HepG2 (cell line): ENCODE measurements around the gene PKLR. TPM values are rescaled to one million over a fixed set of nuclear protein-coding genes. Genes with fewer than 3 reads are reported as not detected.

Experiments
- ARID5B ChIP-seq: IDR thresholded peaks from 2 replicates; pipeline ENCODE4 v1.4.0; 2020; ENCODE audit warnings: mild to moderate bottlenecking, missing genetic modification reagents
- HDAC6 ChIP-seq: fragments of 200-600 bp; sonication (generic); IDR thresholded peaks from 2 replicates; pipeline ENCODE4 v1.7.0; 2017; ENCODE audit warnings: mild to moderate bottlenecking, antibody characterized with exemption, low read length, low read depth
- KDM2A ChIP-seq: sonication (generic); formaldehyde crosslinking; IDR thresholded peaks from 2 replicates; pipeline ENCODE4 v1.4.0; 2020; ENCODE audit warnings: low read depth, missing genetic modification reagents, borderline replicate concordance
- MBD4 ChIP-seq: IDR thresholded peaks from 2 replicates; pipeline ENCODE4 v1.6.1; 2012; ENCODE audit warnings: low read length, inconsistent platforms, borderline replicate concordance
- REXO4 ChIP-seq: sonication (generic); formaldehyde crosslinking; IDR thresholded peaks from 2 replicates; pipeline ENCODE4 v1.8.0; 2022; ENCODE audit warnings: missing genetic modification reagents, mild to moderate bottlenecking, borderline replicate concordance
- TCF7 ChIP-seq: sonication (generic); IDR thresholded peaks from 2 replicates; pipeline ENCODE4 v1.6.1; 2016; ENCODE audit warnings: antibody characterized with exemption, low read depth
- ZBTB20 ChIP-seq: sonication (generic); formaldehyde crosslinking; IDR thresholded peaks from 2 replicates; pipeline ENCODE4 v1.8.1; 2023; ENCODE audit warnings: missing genetic modification reagents, low read depth, mild to moderate bottlenecking, borderline replicate concordance
- ZNF205 ChIP-seq: IDR thresholded peaks from 2 replicates; pipeline ENCODE4 v1.6.1; 2018; ENCODE audit warnings: missing biosample characterization, missing genetic modification reagents
- ZNF275 ChIP-seq: sonication (generic); formaldehyde crosslinking; IDR thresholded peaks from 2 replicates; pipeline ENCODE4 v1.8.0; 2022; ENCODE audit warnings: missing genetic modification reagents, mild to moderate bottlenecking, inconsistent platforms, borderline replicate concordance
- ZNF282 ChIP-seq: fragments of 450-650 bp; IDR thresholded peaks from 2 replicates; pipeline ENCODE4 v1.6.1; 2018; ENCODE audit not compliant: partially characterized antibody
- polyA plus RNA-seq, 8 experiments: library from polyadenylated mRNA; depleted of rRNA in 3 of 8; stranded (reverse) in 7 of 8; unstranded in 1 of 8; fragments of >200 nt; fragmentation: Illumina TruSeq in 4 of 8; extraction: Trizol in 4 of 8; gene quantifications; 2 replicates each; pipeline versions ENCODE4 v1.2.1 to v1.2.3, GENCODE V29; 2011 to 2016; ENCODE audit warnings: low read depth in 4 of 8, missing spikeins in 1 of 8, mixed read lengths in 1 of 8; ENCODE audit not compliant: insufficient read depth in 1 of 8
- total RNA-seq, 5 experiments: library from RNA; depleted of rRNA; stranded (reverse); fragments of >200 nt; fragmentation: Illumina TruSeq; extraction: Trizol; gene quantifications; 2 replicates each; pipeline ENCODE4 v1.2.3, GENCODE V29; 2016; ENCODE audit warnings: low read depth in 1 of 5
- TF ChIP-seq, protein P1 (sequence below): sonication (generic); formaldehyde crosslinking; IDR thresholded peaks from 2 replicates; pipeline ENCODE4 v1.8.1; 2022; ENCODE audit warnings: low read depth, mild to moderate bottlenecking, missing genetic modification reagents
- TF ChIP-seq, protein P2 (sequence below): IDR thresholded peaks from 2 replicates; pipeline ENCODE4 v1.6.1; 2016; ENCODE audit warnings: low read depth
- TF ChIP-seq, protein P3 (sequence below): sonication (generic); formaldehyde crosslinking; IDR thresholded peaks from 2 replicates; pipeline ENCODE4 v1.4.0; 2020; ENCODE audit warnings: mild to moderate bottlenecking, missing genetic modification reagents

PKLR gene
- total and polyA plus RNA-seq, 2 of the 13 experiments (the other 11 are each of a cell fraction or from before 2014, with no cell fraction given): 10.3 to 29.3 TPM

GRCh38 chr1:155324717-155325602, 23.7 kb upstream of the PKLR start (continued):
- TF ChIP-seq, protein P1, sequence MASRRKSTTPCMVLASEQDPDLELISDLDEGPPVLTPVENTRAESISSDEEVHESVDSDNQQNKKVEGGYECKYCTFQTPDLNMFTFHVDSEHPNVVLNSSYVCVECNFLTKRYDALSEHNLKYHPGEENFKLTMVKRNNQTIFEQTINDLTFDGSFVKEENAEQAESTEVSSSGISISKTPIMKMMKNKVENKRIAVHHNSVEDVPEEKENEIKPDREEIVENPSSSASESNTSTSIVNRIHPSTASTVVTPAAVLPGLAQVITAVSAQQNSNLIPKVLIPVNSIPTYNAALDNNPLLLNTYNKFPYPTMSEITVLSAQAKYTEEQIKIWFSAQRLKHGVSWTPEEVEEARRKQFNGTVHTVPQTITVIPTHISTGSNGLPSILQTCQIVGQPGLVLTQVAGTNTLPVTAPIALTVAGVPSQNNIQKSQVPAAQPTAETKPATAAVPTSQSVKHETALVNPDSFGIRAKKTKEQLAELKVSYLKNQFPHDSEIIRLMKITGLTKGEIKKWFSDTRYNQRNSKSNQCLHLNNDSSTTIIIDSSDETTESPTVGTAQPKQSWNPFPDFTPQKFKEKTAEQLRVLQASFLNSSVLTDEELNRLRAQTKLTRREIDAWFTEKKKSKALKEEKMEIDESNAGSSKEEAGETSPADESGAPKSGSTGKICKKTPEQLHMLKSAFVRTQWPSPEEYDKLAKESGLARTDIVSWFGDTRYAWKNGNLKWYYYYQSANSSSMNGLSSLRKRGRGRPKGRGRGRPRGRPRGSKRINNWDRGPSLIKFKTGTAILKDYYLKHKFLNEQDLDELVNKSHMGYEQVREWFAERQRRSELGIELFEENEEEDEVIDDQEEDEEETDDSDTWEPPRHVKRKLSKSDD (CRISPR knock-in tag): 0 out of 2 replicates have a peak, but pooled peaks have one; percentile 38
- TF ChIP-seq MBD4: no peak
- no peak for TF ChIP-seq ZNF282
- TF ChIP-seq HDAC6: no peak
- no peak for TF ChIP-seq TCF7
- TF ChIP-seq REXO4 (CRISPR knock-in tag): no peak
- TF ChIP-seq, protein P2, sequence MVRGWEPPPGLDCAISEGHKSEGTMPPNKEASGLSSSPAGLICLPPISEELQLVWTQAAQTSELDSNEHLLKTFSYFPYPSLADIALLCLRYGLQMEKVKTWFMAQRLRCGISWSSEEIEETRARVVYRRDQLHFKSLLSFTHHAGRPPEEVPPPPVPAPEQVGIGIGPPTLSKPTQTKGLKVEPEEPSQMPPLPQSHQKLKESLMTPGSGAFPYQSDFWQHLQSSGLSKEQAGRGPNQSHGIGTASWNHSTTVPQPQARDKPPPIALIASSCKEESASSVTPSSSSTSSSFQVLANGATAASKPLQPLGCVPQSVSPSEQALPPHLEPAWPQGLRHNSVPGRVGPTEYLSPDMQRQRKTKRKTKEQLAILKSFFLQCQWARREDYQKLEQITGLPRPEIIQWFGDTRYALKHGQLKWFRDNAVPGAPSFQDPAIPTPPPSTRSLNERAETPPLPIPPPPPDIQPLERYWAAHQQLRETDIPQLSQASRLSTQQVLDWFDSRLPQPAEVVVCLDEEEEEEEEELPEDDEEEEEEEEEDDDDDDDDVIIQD (CRISPR knock-in tag): no peak
- 0 out of 2 replicates have a peak, but pooled peaks have one; percentile 10 for TF ChIP-seq ZNF205 (CRISPR knock-in tag)
- TF ChIP-seq ARID5B (CRISPR knock-in tag): no peak
- 0 out of 2 replicates have a peak, but pooled peaks have one; percentile 29 for TF ChIP-seq ZNF275 (CRISPR knock-in tag)
- TF ChIP-seq, protein P3, sequence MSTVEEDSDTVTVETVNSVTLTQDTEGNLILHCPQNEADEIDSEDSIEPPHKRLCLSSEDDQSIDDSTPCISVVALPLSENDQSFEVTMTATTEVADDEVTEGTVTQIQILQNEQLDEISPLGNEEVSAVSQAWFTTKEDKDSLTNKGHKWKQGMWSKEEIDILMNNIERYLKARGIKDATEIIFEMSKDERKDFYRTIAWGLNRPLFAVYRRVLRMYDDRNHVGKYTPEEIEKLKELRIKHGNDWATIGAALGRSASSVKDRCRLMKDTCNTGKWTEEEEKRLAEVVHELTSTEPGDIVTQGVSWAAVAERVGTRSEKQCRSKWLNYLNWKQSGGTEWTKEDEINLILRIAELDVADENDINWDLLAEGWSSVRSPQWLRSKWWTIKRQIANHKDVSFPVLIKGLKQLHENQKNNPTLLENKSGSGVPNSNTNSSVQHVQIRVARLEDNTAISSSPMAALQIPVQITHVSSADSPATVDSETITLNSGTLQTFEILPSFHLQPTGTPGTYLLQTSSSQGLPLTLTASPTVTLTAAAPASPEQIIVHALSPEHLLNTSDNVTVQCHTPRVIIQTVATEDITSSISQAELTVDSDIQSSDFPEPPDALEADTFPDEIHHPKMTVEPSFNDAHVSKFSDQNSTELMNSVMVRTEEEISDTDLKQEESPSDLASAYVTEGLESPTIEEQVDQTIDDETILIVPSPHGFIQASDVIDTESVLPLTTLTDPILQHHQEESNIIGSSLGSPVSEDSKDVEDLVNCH (CRISPR knock-in tag): no peak
- no peak for TF ChIP-seq ZBTB20 (CRISPR knock-in tag)
- peak; percentile 55; the same call in 1 of the 2 replicates for TF ChIP-seq KDM2A (CRISPR knock-in tag)
